Measurements from ENCODE around the gene ETHE1. TPM values are rescaled to one million over a fixed set of nuclear protein-coding genes. Genes with fewer than 3 reads are reported as not detected.

The ETHE1 gene
- total and polyA plus RNA-seq, 8 donors = 17.1 to 39.8 (median 20.2) TPM

DNA sequence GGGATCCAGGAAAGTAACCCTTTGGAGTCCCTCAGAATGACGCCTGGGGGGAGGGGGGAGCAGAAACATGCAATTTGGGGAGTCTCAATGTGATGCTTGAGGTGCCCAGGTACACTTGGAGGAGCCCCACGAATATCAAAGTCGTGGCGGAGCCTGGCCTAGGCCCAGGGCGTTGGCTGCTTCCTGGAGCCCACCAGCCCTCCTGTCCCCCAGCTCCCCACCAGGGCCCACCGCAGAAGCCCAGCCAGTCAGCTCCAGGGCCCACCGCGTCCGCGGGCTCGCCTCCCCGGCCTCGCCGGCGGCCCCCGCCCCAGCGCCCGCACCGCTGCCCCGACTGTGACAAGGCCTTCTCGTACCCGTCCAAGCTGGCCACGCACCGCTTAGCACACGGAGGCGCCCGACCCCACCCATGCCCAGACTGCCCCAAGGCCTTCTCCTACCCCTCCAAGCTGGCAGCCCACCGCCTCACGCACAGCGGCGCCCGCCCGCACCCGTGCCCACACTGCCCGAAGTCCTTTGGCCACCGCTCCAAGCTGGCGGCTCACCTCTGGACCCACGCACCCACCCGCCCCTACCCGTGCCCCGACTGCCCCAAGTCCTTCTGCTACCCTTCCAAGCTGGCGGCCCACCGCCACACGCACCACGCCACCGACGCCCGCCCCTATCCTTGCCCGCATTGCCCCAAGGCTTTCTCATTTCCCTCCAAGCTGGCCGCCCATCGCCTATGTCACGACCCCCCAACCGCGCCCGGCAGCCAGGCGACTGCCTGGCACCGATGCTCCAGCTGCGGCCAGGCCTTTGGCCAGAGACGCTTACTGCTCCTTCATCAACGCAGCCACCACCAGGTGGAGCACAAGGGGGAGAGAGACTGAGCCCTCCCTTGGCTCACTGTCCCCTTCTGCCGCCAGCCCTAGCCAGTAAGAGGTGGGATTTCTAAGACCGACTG, 8.1 kb upstream of the ETHE1 start:
- H3K4me3 ChIP-seq = no peak overlapping the region
- no peaks in the 10 kb centered on the region for H3K27me3 ChIP-seq
- no peak for ATAC-seq
- TF ChIP-seq, protein P1, sequence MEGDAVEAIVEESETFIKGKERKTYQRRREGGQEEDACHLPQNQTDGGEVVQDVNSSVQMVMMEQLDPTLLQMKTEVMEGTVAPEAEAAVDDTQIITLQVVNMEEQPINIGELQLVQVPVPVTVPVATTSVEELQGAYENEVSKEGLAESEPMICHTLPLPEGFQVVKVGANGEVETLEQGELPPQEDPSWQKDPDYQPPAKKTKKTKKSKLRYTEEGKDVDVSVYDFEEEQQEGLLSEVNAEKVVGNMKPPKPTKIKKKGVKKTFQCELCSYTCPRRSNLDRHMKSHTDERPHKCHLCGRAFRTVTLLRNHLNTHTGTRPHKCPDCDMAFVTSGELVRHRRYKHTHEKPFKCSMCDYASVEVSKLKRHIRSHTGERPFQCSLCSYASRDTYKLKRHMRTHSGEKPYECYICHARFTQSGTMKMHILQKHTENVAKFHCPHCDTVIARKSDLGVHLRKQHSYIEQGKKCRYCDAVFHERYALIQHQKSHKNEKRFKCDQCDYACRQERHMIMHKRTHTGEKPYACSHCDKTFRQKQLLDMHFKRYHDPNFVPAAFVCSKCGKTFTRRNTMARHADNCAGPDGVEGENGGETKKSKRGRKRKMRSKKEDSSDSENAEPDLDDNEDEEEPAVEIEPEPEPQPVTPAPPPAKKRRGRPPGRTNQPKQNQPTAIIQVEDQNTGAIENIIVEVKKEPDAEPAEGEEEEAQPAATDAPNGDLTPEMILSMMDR (IDR thresholded peaks at IDR 0.05) = peak; percentile 42 to 48
- H3K9me3 ChIP-seq = peaks cover 0 to 5% of the 10 kb centered on the region in 2 donors
- peak overlapping the region; percentile 90 for H3K27ac ChIP-seq
- H3K4me1 ChIP-seq = peaks cover 0 to 24% of the 10 kb centered on the region in 2 donors
- intact Hi-C loops (cut with DNase I) = no loop called here
- peaks cover 0 to 31% of the 10 kb centered on the region in 2 donors for H3K36me3 ChIP-seq
- peak in 3 of 4 donors; percentile 55 to 85 (median 77) for DNase-seq

DNA sequence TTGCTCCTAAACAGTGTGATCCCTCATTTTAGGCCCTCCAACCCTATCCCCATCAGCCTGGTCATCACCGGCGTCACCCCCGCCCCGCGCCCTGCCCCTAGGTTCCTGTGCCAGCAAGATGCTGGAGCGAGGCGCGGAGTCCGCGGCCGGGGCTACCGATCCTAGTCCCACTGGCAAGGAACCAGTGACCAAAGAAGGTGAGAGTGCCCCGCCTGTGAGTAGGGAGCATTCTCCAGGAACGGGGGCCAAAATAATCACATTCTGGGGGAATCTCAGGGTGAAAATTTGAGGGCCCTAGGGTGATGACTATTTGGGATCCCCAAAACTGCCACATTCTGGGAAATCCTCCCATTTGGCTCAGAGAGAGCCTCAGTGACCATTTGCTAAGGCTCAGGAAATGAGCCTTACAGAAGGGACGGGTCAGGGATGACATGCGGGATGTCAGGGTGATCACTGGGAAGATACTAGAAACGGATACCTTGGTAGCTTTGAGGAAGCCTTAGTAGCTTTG, 7.4 kb upstream of the ETHE1 start:
- intact Hi-C loops (cut with DNase I) = no loop called here
- H3K27me3 ChIP-seq = no peaks in the 10 kb centered on the region
- ATAC-seq = no peak
- DNase-seq = peak in 1 of 4 donors; percentile 7
- TF ChIP-seq, protein P1 (IDR thresholded peaks at IDR 0.05) = no peak
- peaks cover 0 to 24% of the 10 kb centered on the region in 2 donors for H3K36me3 ChIP-seq
- H3K4me3 ChIP-seq = peak overlapping the region; percentile 55 to 58
- peaks cover 0 to 5% of the 10 kb centered on the region in 2 donors for H3K9me3 ChIP-seq
- H3K4me1 ChIP-seq = peaks cover 0 to 24% of the 10 kb centered on the region in 2 donors
- H3K27ac ChIP-seq = peak overlapping the region; percentile 90

DNA sequence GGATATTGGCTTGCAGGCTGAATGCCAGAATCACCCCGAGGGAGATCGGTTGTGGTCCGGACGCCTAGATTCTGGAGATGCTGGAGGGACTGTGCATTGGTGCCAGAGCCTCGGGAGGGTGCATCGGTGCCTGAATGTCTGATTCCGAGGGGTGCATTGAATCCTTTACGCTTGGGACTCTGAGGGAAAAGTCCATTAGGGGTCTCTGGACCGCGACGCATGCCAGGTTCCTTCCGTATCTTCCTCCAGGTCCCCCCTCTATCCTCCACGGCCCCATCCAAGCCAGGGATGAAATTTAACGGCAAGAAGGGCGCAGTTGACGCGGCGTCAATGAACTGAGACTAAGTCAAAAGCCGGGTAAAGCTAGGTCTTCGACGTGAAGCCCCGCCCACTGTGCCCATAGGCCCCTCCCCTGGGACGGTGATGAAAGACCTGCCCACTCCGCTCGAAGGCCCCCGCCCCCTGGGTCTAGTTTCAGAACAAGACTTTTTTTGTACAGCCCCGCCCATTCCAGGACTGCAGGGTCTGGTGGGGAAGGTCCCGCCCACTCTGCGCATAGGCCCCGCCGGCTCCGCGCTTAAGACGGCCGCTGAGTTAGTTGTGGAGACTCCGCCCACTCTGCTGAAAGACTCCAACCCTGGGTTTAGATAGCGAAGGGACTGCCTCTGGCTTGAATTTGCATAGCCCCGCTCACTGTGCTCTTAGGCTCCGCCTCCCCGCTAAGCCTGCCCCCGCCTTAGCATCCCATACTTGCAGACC, 6.7 kb upstream of the ETHE1 start:
- Histone ChIP-seq H3K4me1 (peaks cover 0 to 24% of the 10 kb centered on the region in 2 donors), H3K9me3 (peaks cover 0 to under 1% of the 10 kb centered on the region in 2 donors), H3K36me3 (peaks cover 0 to 18% of the 10 kb centered on the region in 2 donors), H3K27ac (peak overlapping the region; percentile 90), H3K27me3 (no peaks in the 10 kb centered on the region), H3K4me3 (peak overlapping the region; percentile 55 to 58)
- TF ChIP-seq, protein P1 (IDR thresholded peaks at IDR 0.05) = no peak
- peak; percentile 87 for ATAC-seq
- intact Hi-C loops (cut with DNase I) = no loop called here
- DNase-seq = peak; percentile 97 to 99 (median 98)

DNA sequence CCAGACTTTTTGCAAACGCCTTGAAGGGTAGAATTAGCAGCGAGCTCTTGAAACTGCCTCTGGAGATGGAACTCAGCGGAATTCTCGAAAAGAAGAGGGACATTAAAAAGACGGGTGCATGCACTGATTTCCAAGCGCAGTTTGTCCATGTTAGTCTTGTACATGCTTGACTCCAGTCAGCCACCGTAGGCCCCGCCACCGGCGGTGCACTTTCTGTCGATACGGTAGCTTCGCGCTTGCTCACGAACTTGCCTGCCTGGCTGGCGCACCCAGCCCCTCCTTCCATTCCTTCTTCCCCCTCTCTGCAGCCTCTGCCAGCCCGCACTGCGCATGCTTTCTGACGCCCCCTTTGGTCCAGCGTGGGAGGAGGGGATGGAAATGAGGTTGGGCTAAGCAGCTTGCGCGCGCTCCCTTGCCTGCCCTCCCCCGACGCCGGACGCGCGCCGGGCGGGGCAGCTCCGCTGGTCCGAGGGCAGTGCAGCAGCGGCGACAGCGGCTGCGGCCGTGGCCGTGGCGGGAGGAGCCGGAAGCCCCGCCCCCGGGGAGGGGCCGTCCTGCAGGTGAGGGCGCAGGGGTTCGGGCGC, 6.1 kb upstream of the ETHE1 start, which contains the start of gene ZNF575:
Gene ZNF575, plus strand, starts transcription at position 227 of the 584 bp plus-strand sequence. CDS start 1,235 bp downstream, outside the sequence.
- Histone ChIP-seq H3K4me1 (peaks cover 0 to 24% of the 10 kb centered on the region in 2 donors), H3K4me3 (peak within 1 kb of the TSS; percentile 55 to 58), H3K27ac (peak within 1 kb of the TSS; percentile 90), H3K27me3 (no peaks in the 10 kb centered on the region), H3K9me3 (no peaks in the 10 kb centered on the region), H3K36me3 (peaks cover 0 to 11% of the 10 kb centered on the region in 2 donors)
- intact Hi-C loops (cut with DNase I) = no loop called here
- DNase-seq (peak; percentile 93 to 97 (median 95)), ATAC-seq (peak; percentile 85)
- TF ChIP-seq, protein P1 (IDR thresholded peaks at IDR 0.05) = no peak

All from left lung (tissue), 10 donors.